Skeletal muscle satellite cell (primary cell): ENCODE measurements around the gene UBA52.

ENCODE experiments used
- H3K27me3 ChIP-seq: 2 replicates; pipeline ENCODE4 v1.7.0; 2013; ENCODE audit warnings: low read length; ENCODE audit not compliant: control insufficient read depth, insufficient read depth
- H3K36me3 ChIP-seq: 2 replicates; pipeline ENCODE4 v1.7.0; 2013; ENCODE audit warnings: mild to moderate bottlenecking, control low read depth, low read length; ENCODE audit not compliant: insufficient read depth
- H3K4me1 ChIP-seq: 2 replicates; pipeline ENCODE4 v1.7.0; 2013; ENCODE audit warnings: low read length; ENCODE audit not compliant: control insufficient read depth, insufficient read depth
- H3K4me2 ChIP-seq: 2 replicates; pipeline ENCODE4 v1.7.0; 2013; ENCODE audit warnings: mild to moderate bottlenecking, low read length
- H3K4me3 ChIP-seq: 2 replicates; pipeline ENCODE4 v1.7.0; 2013; ENCODE audit warnings: low read length
- H3K9ac ChIP-seq: 2 replicates; pipeline ENCODE4 v1.7.0; 2013; ENCODE audit warnings: mild to moderate bottlenecking, low read depth, low read length, moderate library complexity
- H3K9me3 ChIP-seq: replicated peaks from 2 replicates; pipeline ENCODE4 v1.7.0; 2013; ENCODE audit warnings: mild to moderate bottlenecking, control low read depth, low read length

Gene UBA52

GRCh38 chr19:18612772-18613588 is 41.3 kb downstream of the UBA52 start, which contains the start of gene TMEM59L:
TMEM59L (plus strand) TSS chr19:18612870; CDS start chr19:18612959, 89 bp downstream.
- Histone ChIP-seq H3K4me3 (peak within 1 kb of the TSS; percentile 68), H3K9ac (no peak within 1 kb of the TSS), H3K4me1 (peaks cover 11% of the 10 kb centered on the region), H3K36me3 (no peaks in the 10 kb centered on the region), H3K9me3 (no peaks in the 10 kb centered on the region), H3K4me2 (peak within 1 kb of the TSS; percentile 85), H3K27me3 (peaks cover 64% of the 10 kb centered on the region)

DNA sequence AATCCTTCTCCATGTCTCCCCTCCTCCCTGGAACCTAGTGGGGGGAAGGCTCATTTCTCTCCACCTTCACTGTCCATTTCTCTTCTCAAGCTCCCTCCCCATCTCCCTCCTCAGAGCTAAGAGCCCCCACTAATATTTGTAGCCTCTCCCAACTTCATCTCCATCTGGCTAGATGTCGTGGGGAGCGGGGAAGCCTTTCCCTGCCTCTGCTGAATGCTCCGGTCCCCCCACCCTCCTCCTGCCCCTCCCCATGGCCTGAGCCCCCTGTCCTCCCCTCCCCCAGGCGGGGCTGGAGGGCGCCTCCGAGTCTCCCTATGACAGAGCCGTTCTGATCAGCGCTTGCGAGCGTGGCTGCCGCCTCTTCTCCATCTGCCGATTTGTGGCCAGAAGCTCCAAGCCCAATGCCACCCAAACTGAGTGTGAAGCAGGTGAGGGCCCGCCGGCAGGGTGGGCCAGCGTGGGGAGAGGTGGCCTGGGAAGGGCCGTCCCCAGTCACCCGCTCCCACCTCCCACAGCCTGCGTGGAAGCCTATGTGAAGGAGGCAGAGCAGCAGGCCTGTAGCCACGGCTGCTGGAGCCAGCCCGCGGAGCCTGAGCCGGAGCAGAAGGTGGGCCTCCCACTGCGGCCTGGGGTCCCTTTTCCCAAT is 42.1 kb downstream of the UBA52 start:
- H3K27me3 ChIP-seq = peaks cover 57% of the 10 kb centered on the region
- H3K9ac ChIP-seq = no peak overlapping the region
- H3K4me3 ChIP-seq = no peak overlapping the region
- no peaks in the 10 kb centered on the region for H3K9me3 ChIP-seq
- peaks cover 11% of the 10 kb centered on the region for H3K4me1 ChIP-seq
- no peaks in the 10 kb centered on the region for H3K36me3 ChIP-seq
- H3K4me2 ChIP-seq = no peak overlapping the region

- H3K4me2 ChIP-seq = no peak overlapping the region
- no peak overlapping the region for H3K9ac ChIP-seq
- H3K9me3 ChIP-seq = no peaks in the 10 kb centered on the region
- H3K4me3 ChIP-seq = no peak overlapping the region
- H3K27me3 ChIP-seq = peaks cover 38% of the 10 kb centered on the region
- no peaks in the 10 kb centered on the region for H3K36me3 ChIP-seq
- peaks cover 11% of the 10 kb centered on the region for H3K4me1 ChIP-seq
Observed at GRCh38 chr19:18616023-18616422, 44.4 kb downstream of the UBA52 start.

GRCh38 chr19:18617562-18617961 is 45.9 kb downstream of the UBA52 start:
- no peak overlapping the region for H3K4me3 ChIP-seq
- H3K9ac ChIP-seq = no peak overlapping the region
- H3K27me3 ChIP-seq = peaks cover 24% of the 10 kb centered on the region
- H3K36me3 ChIP-seq = no peaks in the 10 kb centered on the region
- no peaks in the 10 kb centered on the region for H3K9me3 ChIP-seq
- peaks cover under 1% of the 10 kb centered on the region for H3K4me1 ChIP-seq
- no peak overlapping the region for H3K4me2 ChIP-seq

DNA sequence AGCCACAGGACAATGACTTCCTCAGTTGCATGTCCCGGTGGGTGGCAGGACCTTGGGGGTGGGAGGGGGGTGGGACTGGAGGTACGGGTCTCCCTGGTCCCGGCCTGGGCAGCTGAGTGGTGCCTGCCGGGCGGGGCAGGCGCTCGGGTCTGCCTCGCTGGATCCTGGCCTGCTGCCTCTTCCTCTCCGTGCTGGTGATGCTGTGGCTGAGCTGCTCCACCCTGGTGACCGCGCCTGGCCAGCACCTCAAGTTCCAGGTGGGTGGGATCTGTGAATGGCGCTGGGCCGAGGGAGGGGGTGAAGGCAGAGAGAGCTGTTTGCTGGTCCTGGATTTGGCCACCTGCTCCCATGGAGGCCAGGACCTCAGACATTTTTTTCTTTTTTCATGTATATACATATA is 46.6 kb downstream of the UBA52 start:
- Histone ChIP-seq H3K4me1 (no peaks in the 10 kb centered on the region), H3K36me3 (no peaks in the 10 kb centered on the region), H3K9me3 (no peaks in the 10 kb centered on the region), H3K27me3 (peaks cover 18% of the 10 kb centered on the region), H3K4me2 (no peak overlapping the region), H3K4me3 (no peak overlapping the region), H3K9ac (no peak overlapping the region)

- Histone ChIP-seq H3K4me1 (no peaks in the 10 kb centered on the region), H3K27me3 (peaks cover 2% of the 10 kb centered on the region), H3K36me3 (no peaks in the 10 kb centered on the region), H3K4me3 (no peak overlapping the region), H3K9me3 (no peaks in the 10 kb centered on the region), H3K9ac (no peak overlapping the region), H3K4me2 (no peak overlapping the region)
Observed at GRCh38 chr19:18620311-18620710, 48.7 kb downstream of the UBA52 start.

GRCh38 chr19:18620902-18621301 is 49.2 kb downstream of the UBA52 start:
- no peaks in the 10 kb centered on the region for H3K27me3 ChIP-seq
- H3K9ac ChIP-seq = no peak overlapping the region

GRCh38 chr19:18626906-18627305 is 55.2 kb downstream of the UBA52 start:
- H3K4me3 ChIP-seq = no peak overlapping the region
- H3K9me3 ChIP-seq = no peaks in the 10 kb centered on the region
- peaks cover 9% of the 10 kb centered on the region for H3K4me1 ChIP-seq
- H3K27me3 ChIP-seq = no peaks in the 10 kb centered on the region
- H3K4me2 ChIP-seq = no peak overlapping the region
- H3K36me3 ChIP-seq = no peaks in the 10 kb centered on the region
- H3K9ac ChIP-seq = no peak overlapping the region

More at GRCh38 chr19:18620902-18621301, 49.2 kb downstream of the UBA52 start:
- no peak overlapping the region for H3K4me2 ChIP-seq
- no peak overlapping the region for H3K4me3 ChIP-seq
- no peaks in the 10 kb centered on the region for H3K4me1 ChIP-seq
- H3K9me3 ChIP-seq = no peaks in the 10 kb centered on the region
- H3K36me3 ChIP-seq = no peaks in the 10 kb centered on the region
